Bronchus fibroblast of lung (primary cell): ENCODE data around the gene OR10A2. TPM values are rescaled to one million over a fixed set of nuclear protein-coding genes. Genes with fewer than 3 reads are reported as not detected.

Experiments
- total RNA-seq: library from RNA; depleted of rRNA; stranded (reverse); fragments of >200 nt; gene quantifications from 2 replicates; pipeline ENCODE4 v1.2.3, GENCODE V29; 2015

OR10A2 gene, protein sequence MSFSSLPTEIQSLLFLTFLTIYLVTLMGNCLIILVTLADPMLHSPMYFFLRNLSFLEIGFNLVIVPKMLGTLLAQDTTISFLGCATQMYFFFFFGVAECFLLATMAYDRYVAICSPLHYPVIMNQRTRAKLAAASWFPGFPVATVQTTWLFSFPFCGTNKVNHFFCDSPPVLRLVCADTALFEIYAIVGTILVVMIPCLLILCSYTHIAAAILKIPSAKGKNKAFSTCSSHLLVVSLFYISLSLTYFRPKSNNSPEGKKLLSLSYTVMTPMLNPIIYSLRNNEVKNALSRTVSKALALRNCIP
- not detected in 2 replicates for total RNA-seq

DNA sequence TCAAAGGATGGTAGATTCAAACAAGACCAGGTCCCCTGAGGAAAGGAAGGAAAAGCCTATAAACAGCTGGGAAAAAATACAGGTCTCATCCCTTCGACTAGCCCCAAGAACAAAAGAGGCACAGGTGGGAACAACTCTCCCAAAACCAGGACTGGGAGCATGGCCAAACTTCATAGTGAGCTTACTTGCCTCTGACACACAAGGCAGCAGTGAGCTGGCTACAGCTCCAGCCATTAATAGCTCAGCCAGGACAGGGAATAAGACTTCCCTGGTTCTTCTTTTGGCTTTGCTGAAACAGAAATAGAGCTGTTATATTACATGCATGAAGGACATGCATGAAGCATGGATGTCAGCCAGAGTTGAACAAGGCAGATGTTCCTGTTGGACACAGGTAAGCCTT, at the start of gene OR10A2:
TSS of gene OR10A2 (plus strand) at position 97 of the 400 bp plus-strand sequence. CDS start 6,698 bp downstream, outside the sequence.

GRCh38 chr11:6845383-6845782, 17.5 kb upstream of the OR10A2 start, which contains the start of gene OR10A5:
OR10A5 (plus strand) TSS chr11:6845683; CDS start chr11:6845683, 0 bp downstream.

GRCh38 chr11:6876325-6876724, 13.5 kb downstream of the OR10A2 start, which contains the start of gene OR10A4:
OR10A4 (plus strand) TSS chr11:6876625; CDS start chr11:6876648, 23 bp downstream.

DNA sequence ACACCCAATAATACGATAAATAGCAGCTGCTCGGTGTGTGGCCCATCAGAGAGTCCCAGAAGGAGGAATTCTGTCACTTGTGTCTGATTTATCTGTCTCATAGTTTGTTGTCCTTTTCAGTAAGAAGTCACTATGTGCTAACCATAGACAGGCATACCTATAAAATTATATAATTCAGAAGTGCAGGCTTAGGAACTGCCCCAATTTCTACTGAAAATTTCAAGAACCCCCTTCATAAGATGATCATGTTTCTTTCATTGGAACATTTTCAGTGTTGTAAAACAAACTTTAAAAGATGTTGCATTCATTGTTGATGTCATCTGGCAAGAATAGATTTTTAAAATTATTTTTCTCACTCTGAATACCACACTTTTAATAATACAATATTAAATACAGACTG, 29.5 kb downstream of the OR10A2 start, which contains the start of gene OR2D2:
TSS of gene OR2D2 (minus strand) at position 101 of the 400 bp plus-strand sequence. CDS start at position 101, 0 bp downstream.

DNA sequence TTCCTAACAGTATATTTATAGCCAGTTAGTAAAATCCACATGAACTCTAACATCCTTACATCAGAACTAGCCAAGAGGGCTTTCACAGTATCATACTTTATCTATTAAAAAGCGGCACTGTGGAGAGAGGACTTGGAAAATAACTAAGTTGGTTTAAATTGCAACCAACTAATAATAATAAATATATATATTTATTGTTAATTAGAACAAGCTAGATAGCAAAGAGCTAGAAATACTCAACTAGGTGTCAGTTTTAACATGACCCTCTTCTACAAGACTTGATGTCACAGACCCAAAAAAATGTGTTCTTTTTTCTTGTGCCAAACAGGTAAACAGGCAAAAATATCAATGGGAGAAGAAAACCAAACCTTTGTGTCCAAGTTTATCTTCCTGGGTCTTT, 57.8 kb downstream of the OR10A2 start, which contains the start of gene OR2D3:
TSS of gene OR2D3 (plus strand) at position 301 of the 400 bp plus-strand sequence. CDS start at position 301, 0 bp downstream.

Other genes with a start within 250 kb of the OR10A2 start
- 23.6 and 27.2 TPM in 2 replicates for gene TPP1, start 243.6 kb upstream of the OR10A2 start, total RNA-seq
- gene DCHS1, start 207.2 kb upstream of the OR10A2 start, total RNA-seq = 4.2 and 4.3 TPM in 2 replicates
- gene MRPL17, start 179.7 kb upstream of the OR10A2 start, total RNA-seq = 87.6 and 94.3 TPM in 2 replicates
- under 0.01 and 0.15 TPM in 2 replicates for gene OR2AG2, start 91.1 kb upstream of the OR10A2 start, total RNA-seq
- not detected in 2 replicates for gene OR2AG1, start 80.0 kb upstream of the OR10A2 start, total RNA-seq
- not detected in 2 replicates for gene OR6A2, start 63.4 kb upstream of the OR10A2 start, total RNA-seq
- gene OR10A5, start 17.4 kb upstream of the OR10A2 start, total RNA-seq = not detected in 2 replicates
- not detected in 2 replicates for gene OR10A4, start 13.6 kb downstream of the OR10A2 start, total RNA-seq
- gene OR2D2, start 29.4 kb downstream of the OR10A2 start, total RNA-seq = not detected in 2 replicates
- not detected in 2 replicates for gene OR2D3, start 57.9 kb downstream of the OR10A2 start, total RNA-seq
- 2.1 and 3.2 TPM in 2 replicates for gene ZNF215, start 63.4 kb downstream of the OR10A2 start, total RNA-seq
- 0.89 and 1.8 TPM in 2 replicates for gene ZNF214, start 157.3 kb downstream of the OR10A2 start, total RNA-seq
- not detected in 2 replicates for gene NLRP14, start 157.4 kb downstream of the OR10A2 start, total RNA-seq
- not detected in 2 replicates for gene RBMXL2, start 225.9 kb downstream of the OR10A2 start, total RNA-seq